HS-5 (cell line): Measurements from ENCODE around the gene DYDC2.
"Not testable (repeated sequence)": the region's sequence is repeated elsewhere in the genome, so short reads cannot be mapped to it uniquely, and the experiment has no call there.

ENCODE experiments used
- DNase-seq: peaks from one replicate; pipeline ENCODE4 v3.0.0-alpha.2; 2012; ENCODE audit warnings: low read depth

Gene DYDC2

GRCh38 chr10:80356563-80356988, at the start of gene DYDC2, which contains the start of gene DYDC1:
Gene DYDC2, plus strand, starts transcription at chr10:80356781. Its CDS starts 5,663 bp downstream, at chr10:80362444.
Gene DYDC1, minus strand, starts transcription at chr10:80356755. Its CDS starts 4,154 bp downstream, at chr10:80352601.
- no peak for DNase-seq

- no peak for DNase-seq
These were observed 43.1 kb upstream of the DYDC2 start for GRCh38 chr10:80313523-80313922.

- no peak for DNase-seq
These were observed 41.2 kb upstream of the DYDC2 start for GRCh38 chr10:80315391-80315790.

GRCh38 chr10:80318742-80319141, 37.8 kb upstream of the DYDC2 start:
- DNase-seq, result no peak

- DNase-seq, result no peak
These were observed 37.3 kb upstream of the DYDC2 start for GRCh38 chr10:80319318-80319717.

GRCh38 chr10:80319725-80320290, 36.8 kb upstream of the DYDC2 start:
- no peak for DNase-seq

- DNase-seq, result no peak
These were observed 36.2 kb upstream of the DYDC2 start for GRCh38 chr10:80320377-80320776.

GRCh38 chr10:80321183-80321582, 35.4 kb upstream of the DYDC2 start:
- no peak for DNase-seq

GRCh38 chr10:80322158-80322557, 34.4 kb upstream of the DYDC2 start:
- DNase-seq, result no peak

- no peak for DNase-seq
These were observed 33.9 kb upstream of the DYDC2 start for GRCh38 chr10:80322711-80323110.

GRCh38 chr10:80323311-80323710, 33.3 kb upstream of the DYDC2 start:
- DNase-seq, result no peak

GRCh38 chr10:80324086-80324485, 32.5 kb upstream of the DYDC2 start:
- peak; percentile 33 for DNase-seq

- no peak for DNase-seq
These were observed 31.7 kb upstream of the DYDC2 start for GRCh38 chr10:80324891-80325364.

GRCh38 chr10:80333983-80334382, 22.6 kb upstream of the DYDC2 start:
- DNase-seq, result no peak

GRCh38 chr10:80344276-80344675, 12.3 kb upstream of the DYDC2 start:
- no peak for DNase-seq

GRCh38 chr10:80344912-80345311, 11.7 kb upstream of the DYDC2 start:
- no peak for DNase-seq

- DNase-seq, result no peak
These were observed 6.3 kb upstream of the DYDC2 start for GRCh38 chr10:80350251-80350650.

GRCh38 chr10:80351220-80351619, 5.4 kb upstream of the DYDC2 start:
- no peak for DNase-seq

- no peak for DNase-seq
These were observed 639 bp downstream of the DYDC2 start for GRCh38 chr10:80356989-80357850.

- DNase-seq, result no peak
These were observed 1.2 kb downstream of the DYDC2 start for GRCh38 chr10:80357851-80358125.

GRCh38 chr10:80358925-80359324, 2.3 kb downstream of the DYDC2 start:
- DNase-seq, result not testable (repeated sequence)

GRCh38 chr10:80359644-80360043, 3.1 kb downstream of the DYDC2 start:
- DNase-seq, result no peak

GRCh38 chr10:80365510-80365909, 8.9 kb downstream of the DYDC2 start:
- no peak for DNase-seq

- no peak for DNase-seq
These were observed 14.9 kb downstream of the DYDC2 start for GRCh38 chr10:80371467-80371866.
